Tibial nerve (tissue), 4 donors: Measurements from ENCODE around the gene ZSCAN5B. TPM values are rescaled to one million over a fixed set of nuclear protein-coding genes. Genes with fewer than 3 reads are reported as not detected.
"Not testable (repeated sequence)": the region's sequence is repeated elsewhere in the genome, so short reads cannot be mapped to it uniquely, and the experiment has no call there.

Experiments
- DNase-seq, 2 donors: peaks; one replicate each; pipeline ENCODE4 v3.0.0-alpha.2; 2019; ENCODE audit warnings: low spot score in 2 of 2
- H3K27ac ChIP-seq, 4 donors: fragments of 200-600 bp; sonication (generic) in 3 of 4; one replicate each; pipeline ENCODE4 v1.5.1; 2017 to 2019; ENCODE audit warnings: mild to moderate bottlenecking in 1 of 4
- H3K27me3 ChIP-seq, 2 donors: fragments of 200-600 bp; sonication (generic) in 1 of 2; one replicate each; pipeline versions ENCODE4 v1.5.1 to v1.6.0; 2017 to 2019
- H3K36me3 ChIP-seq, 3 donors: fragments of 200-600 bp; sonication (generic); one replicate each; pipeline ENCODE4 v1.5.1; 2018 to 2019
- H3K4me1 ChIP-seq, 4 donors: fragments of 200-600 bp; sonication (generic) in 3 of 4; one replicate each; pipeline ENCODE4 v1.5.1; 2017 to 2019
- H3K4me3 ChIP-seq, 4 donors: fragments of 200-600 bp; sonication (generic) in 3 of 4; one replicate each; pipeline ENCODE4 v1.5.1; 2017 to 2019; ENCODE audit warnings: mild to moderate bottlenecking in 1 of 4, moderate library complexity in 1 of 4
- H3K9me3 ChIP-seq, 4 donors: fragments of 200-600 bp; sonication (generic) in 3 of 4; one replicate each; pipeline ENCODE4 v1.5.1; 2017 to 2019
- CTCF ChIP-seq, 5 experiments: fragments of 200-600 bp in 3 of 5; fragments of 450-650 bp in 2 of 5; sonication (generic) in 3 of 5; IDR thresholded peaks; one replicate each; pipeline ENCODE4 v1.5.1; 2016 to 2019; ENCODE audit warnings: antibody characterized with exemption in 5 of 5, mild to moderate bottlenecking in 3 of 5, moderate library complexity in 2 of 5
- EP300 ChIP-seq, 2 donors: sonication (generic); formaldehyde crosslinking; IDR thresholded peaks; one replicate each; pipeline ENCODE4 v1.6.1; 2017; ENCODE audit warnings: antibody characterized with exemption in 2 of 2, mild to moderate bottlenecking in 1 of 2
- POLR2A ChIP-seq, 2 donors: fragments of 450-650 bp; IDR thresholded peaks; one replicate each; pipeline ENCODE4 v1.6.1; 2017; ENCODE audit warnings: antibody characterized with exemption in 2 of 2, mild to moderate bottlenecking in 2 of 2, moderate library complexity in 2 of 2
- WGBS, 2 donors: methylation state at CpG; one replicate each; pipeline ENCODE4 v1.1.5; 2018; 5-methylcytosine and 5-hydroxymethylcytosine counted together
- total RNA-seq, 4 donors: library from RNA; depleted of rRNA; stranded (reverse); fragments of >200 nt; gene quantifications; one replicate each; pipeline ENCODE4 v1.1.0, GENCODE V29; 2016

The ZSCAN5B gene
- total RNA-seq = not detected

GRCh38 chr19:56197646-56198045, at the start of gene ZSCAN5B:
TSS of gene ZSCAN5B (minus strand) at chr19:56197783. CDS start at chr19:56193052, 4,731 bp downstream.
- not testable (repeated sequence) for H3K4me1 ChIP-seq, DNase-seq, H3K4me3 ChIP-seq, H3K27ac ChIP-seq, H3K36me3 ChIP-seq, H3K9me3 ChIP-seq, H3K27me3 ChIP-seq
- 86 to 88% methylated on average over 21 of the region's 23 CpGs for WGBS, 2 donors

GRCh38 chr19:56245764-56246163, 48.2 kb upstream of the ZSCAN5B start:
- H3K4me1 ChIP-seq, H3K27ac ChIP-seq: not testable (repeated sequence)
- WGBS, 2 donors = 58 to 64% methylated on average over 4 of the region's 4 CpGs

GRCh38 chr19:56245121-56245740, 47.6 kb upstream of the ZSCAN5B start:
- H3K27ac ChIP-seq = no peak overlapping the region
- H3K27me3 ChIP-seq = no peaks in the 10 kb centered on the region
- H3K36me3 ChIP-seq = no peaks in the 10 kb centered on the region
- no peak for DNase-seq
- no peak overlapping the region for H3K4me3 ChIP-seq
- H3K9me3 ChIP-seq = no peaks in the 10 kb centered on the region
- H3K4me1 ChIP-seq = no peaks in the 10 kb centered on the region
- WGBS, 2 donors = 82 to 85% methylated on average over 7 of the region's 7 CpGs
- TF ChIP-seq CTCF (IDR thresholded peaks at IDR 0.05) (no peak), EP300 (IDR thresholded peaks at IDR 0.05) (no peak), POLR2A (IDR thresholded peaks at IDR 0.05) (no peak)

More at GRCh38 chr19:56245764-56246163, 48.2 kb upstream of the ZSCAN5B start:
- not testable (repeated sequence) for H3K9me3 ChIP-seq, DNase-seq, H3K4me3 ChIP-seq, H3K36me3 ChIP-seq, H3K27me3 ChIP-seq

GRCh38 chr19:56223481-56223880, 25.9 kb upstream of the ZSCAN5B start:
- Histone ChIP-seq H3K27me3 (no peaks in the 10 kb centered on the region), H3K27ac (no peak overlapping the region), H3K9me3 (no peaks in the 10 kb centered on the region), H3K4me1 (no peaks in the 10 kb centered on the region), H3K36me3 (peaks cover 0 to 41% (median 0%) of the 10 kb centered on the region in 3 donors), H3K4me3 (no peak overlapping the region)
- WGBS, 2 donors = 85 to 89% methylated on average over 9 of the region's 9 CpGs
- DNase-seq = no peak
- TF ChIP-seq CTCF (IDR thresholded peaks at IDR 0.05) (no peak), EP300 (IDR thresholded peaks at IDR 0.05) (no peak), POLR2A (IDR thresholded peaks at IDR 0.05) (no peak)

GRCh38 chr19:56222901-56223300, 25.3 kb upstream of the ZSCAN5B start:
- 76 to 79% methylated on average over 6 of the region's 6 CpGs for WGBS, 2 donors
- Histone ChIP-seq H3K27ac (no peak overlapping the region), H3K4me3 (no peak overlapping the region), H3K4me1 (peaks cover 0 to under 1% (median 0%) of the 10 kb centered on the region in 4 donors), H3K9me3 (no peaks in the 10 kb centered on the region), H3K27me3 (no peaks in the 10 kb centered on the region), H3K36me3 (peaks cover 0 to 41% (median 0%) of the 10 kb centered on the region in 3 donors)
- no peak for DNase-seq
- TF ChIP-seq POLR2A (IDR thresholded peaks at IDR 0.05) (no peak), CTCF (IDR thresholded peaks at IDR 0.05) (no peak), EP300 (IDR thresholded peaks at IDR 0.05) (no peak)

GRCh38 chr19:56221851-56222250, 24.3 kb upstream of the ZSCAN5B start:
- no peak for DNase-seq
- Histone ChIP-seq H3K4me3 (no peak overlapping the region), H3K9me3 (peaks cover 0 to 6% (median 0%) of the 10 kb centered on the region in 4 donors), H3K36me3 (peaks cover 0 to 41% (median 0%) of the 10 kb centered on the region in 3 donors), H3K27me3 (peaks cover 0 to 3% of the 10 kb centered on the region in 2 donors), H3K27ac (no peak overlapping the region), H3K4me1 (peaks cover 0 to 11% (median 3%) of the 10 kb centered on the region in 4 donors)
- TF ChIP-seq CTCF (IDR thresholded peaks at IDR 0.05) = no peak
- no peak for TF ChIP-seq EP300 (IDR thresholded peaks at IDR 0.05)
- TF ChIP-seq POLR2A (IDR thresholded peaks at IDR 0.05) = no peak
- WGBS, 2 donors = 91 to 93% methylated on average over 14 of the region's 14 CpGs

GRCh38 chr19:56221442-56221841, 23.9 kb upstream of the ZSCAN5B start:
- not testable (repeated sequence) for DNase-seq, H3K9me3 ChIP-seq, H3K27me3 ChIP-seq, H3K27ac ChIP-seq, H3K4me3 ChIP-seq
- WGBS, 2 donors = 52 to 66% methylated on average over 9 of the region's 9 CpGs
- Histone ChIP-seq H3K36me3 (peaks cover 0 to 41% (median 0%) of the 10 kb centered on the region in 3 donors), H3K4me1 (peaks cover 0 to 12% (median 3%) of the 10 kb centered on the region in 4 donors)
